AG04450 (cell line): ENCODE results near the gene ANKRD39. TPM values are rescaled to one million over a fixed set of nuclear protein-coding genes. Genes with fewer than 3 reads are reported as not detected.

Experiments used
- CTCF ChIA-PET: fragments of 300-600, 350-600 bp; formaldehyde crosslinking; extraction: SDS; loops from one replicate; lab custom pipeline; 2022; ENCODE audit warnings: antibody characterized with exemption, inconsistent platforms; lab: Charles Lee
- POLR2A ChIA-PET: fragments of 350-600 bp; formaldehyde crosslinking; extraction: SDS; loops from one replicate; lab custom pipeline; 2021; ENCODE audit warnings: antibody characterized with exemption, inconsistent platforms; lab: Yijun Ruan, JAX
- DNase-seq: peaks from one replicate; pipeline ENCODE4 v3.0.0-alpha.2; 2011; ENCODE audit warnings: low read depth, low spot score
- H3K27ac ChIP-seq: one replicate; pipeline ENCODE4 v1.5.1; 2012; ENCODE audit warnings: low read depth, low read length, control low read depth
- H3K27me3 ChIP-seq: one replicate; pipeline ENCODE4 v1.6.0; 2012; ENCODE audit warnings: low read length; ENCODE audit not compliant: control insufficient read depth, insufficient read depth
- H3K4me3 ChIP-seq: 2 replicates; pipeline ENCODE4 v1.5.1; 2011; ENCODE audit warnings: mild to moderate bottlenecking, low read depth, low read length, control low read depth
- H3K9me3 ChIP-seq: 2 replicates; pipeline ENCODE4 v1.5.1; 2012; ENCODE audit warnings: low read length; ENCODE audit not compliant: control insufficient read depth, insufficient read depth
- polyA plus RNA-seq: library from polyadenylated mRNA; depleted of rRNA; stranded (reverse); fragments of >200 nt; gene quantifications from 2 replicates; pipeline ENCODE4 v1.2.3, GENCODE V29; 2011
- TF ChIP-seq, protein P1 (sequence below): IDR thresholded peaks from 2 replicates; pipeline ENCODE4 v1.5.1; 2011; ENCODE audit warnings: low read depth, low read length, control low read depth, inconsistent platforms

The ANKRD39 gene
- polyA plus RNA-seq, 1 experiment = 3.8 TPM

DNA sequence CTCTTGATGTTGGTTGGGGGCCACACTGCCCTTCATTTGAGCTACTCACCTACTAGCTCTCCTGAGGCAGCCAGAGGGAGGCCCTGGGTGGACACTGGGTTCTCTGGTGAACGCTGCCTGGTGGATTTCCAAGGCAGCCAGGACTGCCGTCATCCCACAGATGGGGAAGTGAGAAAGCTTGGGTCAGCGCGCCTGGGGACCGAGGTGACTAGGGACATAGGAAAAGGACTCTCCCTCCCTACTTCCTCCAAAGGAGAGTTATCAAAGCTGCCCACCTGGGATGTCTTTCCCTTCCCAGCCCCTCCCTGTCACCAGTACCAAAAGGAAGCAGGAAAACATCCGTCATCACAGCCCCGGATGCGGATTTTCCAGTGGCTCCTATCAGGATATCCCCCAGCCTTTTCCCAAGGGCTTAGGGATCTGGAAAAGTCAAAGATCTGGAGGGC lies 15.9 kb upstream of the ANKRD39 start:
- POLR2A ChIA-PET = no interaction called here
- CTCF ChIA-PET = interaction anchor here (1.2 kb wide), 1 partner anchor 16 kb away, joined by 3 read pairs; the partner anchor contains the start of gene ANKRD39
- DNase-seq = no peak
- H3K27ac ChIP-seq = no peak overlapping the region
- H3K4me3 ChIP-seq = no peak overlapping the region
- TF ChIP-seq, protein P1, sequence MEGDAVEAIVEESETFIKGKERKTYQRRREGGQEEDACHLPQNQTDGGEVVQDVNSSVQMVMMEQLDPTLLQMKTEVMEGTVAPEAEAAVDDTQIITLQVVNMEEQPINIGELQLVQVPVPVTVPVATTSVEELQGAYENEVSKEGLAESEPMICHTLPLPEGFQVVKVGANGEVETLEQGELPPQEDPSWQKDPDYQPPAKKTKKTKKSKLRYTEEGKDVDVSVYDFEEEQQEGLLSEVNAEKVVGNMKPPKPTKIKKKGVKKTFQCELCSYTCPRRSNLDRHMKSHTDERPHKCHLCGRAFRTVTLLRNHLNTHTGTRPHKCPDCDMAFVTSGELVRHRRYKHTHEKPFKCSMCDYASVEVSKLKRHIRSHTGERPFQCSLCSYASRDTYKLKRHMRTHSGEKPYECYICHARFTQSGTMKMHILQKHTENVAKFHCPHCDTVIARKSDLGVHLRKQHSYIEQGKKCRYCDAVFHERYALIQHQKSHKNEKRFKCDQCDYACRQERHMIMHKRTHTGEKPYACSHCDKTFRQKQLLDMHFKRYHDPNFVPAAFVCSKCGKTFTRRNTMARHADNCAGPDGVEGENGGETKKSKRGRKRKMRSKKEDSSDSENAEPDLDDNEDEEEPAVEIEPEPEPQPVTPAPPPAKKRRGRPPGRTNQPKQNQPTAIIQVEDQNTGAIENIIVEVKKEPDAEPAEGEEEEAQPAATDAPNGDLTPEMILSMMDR = no peak
- H3K27me3 ChIP-seq = peaks cover 3% of the 10 kb centered on the region
- no peaks in the 10 kb centered on the region for H3K9me3 ChIP-seq

DNA sequence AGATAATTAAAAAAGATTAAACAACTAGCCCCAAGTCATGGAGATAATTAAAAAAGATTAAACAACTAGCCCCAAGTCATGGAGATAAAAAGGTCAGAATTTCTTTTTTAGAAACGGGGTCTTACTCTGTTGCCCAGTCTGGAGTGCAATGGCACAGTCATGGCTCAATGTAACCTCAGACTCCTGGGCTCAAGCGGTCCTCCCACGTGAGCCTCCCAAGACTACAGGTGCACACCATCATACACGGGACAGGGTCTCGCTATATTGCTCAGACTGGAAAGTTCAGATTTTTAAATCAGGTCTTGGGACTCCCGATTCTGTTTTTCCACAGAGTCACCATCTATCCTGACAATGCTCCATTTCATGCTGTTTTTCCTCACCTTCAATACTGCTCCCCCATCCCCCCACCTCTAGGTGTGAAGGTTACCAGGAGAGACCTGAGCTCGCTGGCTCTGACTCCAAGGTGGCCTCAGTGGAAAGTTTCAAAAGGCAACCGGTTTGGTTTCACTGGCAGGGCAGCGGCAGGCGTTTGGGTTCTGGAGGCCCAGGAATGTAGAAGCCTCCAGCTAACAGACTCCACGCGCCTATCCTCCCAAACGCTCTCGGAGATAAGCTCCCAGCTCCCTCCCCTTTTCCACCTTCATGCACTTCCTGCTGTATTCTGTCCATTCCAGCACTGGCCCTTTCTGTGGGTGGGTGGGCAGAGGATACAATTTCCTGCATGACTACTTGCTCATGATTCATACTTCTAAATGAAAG lies 15.0 kb upstream of the ANKRD39 start:
- CTCF ChIA-PET = interaction anchor here (1.2 kb wide), 1 partner anchor 15 kb away, joined by 3 read pairs; the partner anchor contains the start of gene ANKRD39
- TF ChIP-seq, protein P1 = no peak

DNA sequence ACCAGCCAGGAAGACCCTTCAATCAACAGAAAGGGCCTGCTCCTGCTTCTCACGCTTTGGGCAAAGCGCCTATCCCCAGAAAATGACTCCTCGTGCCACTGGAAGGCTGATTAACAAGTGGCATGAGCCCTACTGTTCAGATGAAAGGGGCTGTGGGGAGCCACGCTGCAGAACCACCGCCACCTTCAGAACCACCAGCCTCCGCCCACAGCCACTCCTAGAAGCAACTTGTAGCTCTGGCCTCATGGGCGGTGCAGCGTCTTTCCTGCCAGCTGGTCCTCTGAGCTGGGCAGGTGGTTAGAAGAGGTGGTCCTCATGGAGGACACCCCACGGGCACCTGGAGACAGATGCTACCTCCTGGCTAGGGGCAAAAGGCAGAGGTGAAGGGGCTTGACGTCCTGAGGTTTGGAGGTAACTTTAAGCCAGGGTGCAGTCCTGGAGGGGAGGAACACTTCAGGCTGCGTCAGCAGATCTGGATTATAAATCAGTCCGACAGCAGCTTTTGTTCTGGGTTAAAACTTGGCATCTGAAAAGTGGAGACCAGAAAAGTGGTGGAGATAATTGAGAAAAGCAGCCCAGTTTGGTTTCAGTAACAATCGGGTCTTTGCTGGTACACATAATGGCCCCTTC lies 12.9 kb upstream of the ANKRD39 start:
- H3K9me3 ChIP-seq = no peaks in the 10 kb centered on the region; the same call in 1 of the 2 replicates
- no peak overlapping the region for H3K27ac ChIP-seq
- DNase-seq = no peak
- H3K4me3 ChIP-seq = peak overlapping the region; percentile 85
- TF ChIP-seq, protein P1 = no peak
- ChIA-PET POLR2A (no interaction called here), CTCF (interaction anchor here (0.8 kb wide), 1 partner anchor 12 kb away, joined by 4 read pairs; no protein-coding TSS in a partner anchor)
- H3K27me3 ChIP-seq = no peaks in the 10 kb centered on the region

More for the DNA sequence above, 15.0 kb upstream of the ANKRD39 start:
- H3K9me3 ChIP-seq = no peaks in the 10 kb centered on the region; the same call in 1 of the 2 replicates
- no peak overlapping the region for H3K4me3 ChIP-seq
- no peaks in the 10 kb centered on the region for H3K27me3 ChIP-seq
- POLR2A ChIA-PET = interaction anchor here (0.6 kb wide), 1 partner anchor 21 kb away, joined by 3 read pairs; no protein-coding TSS in a partner anchor
- DNase-seq = no peak
- no peak overlapping the region for H3K27ac ChIP-seq

DNA sequence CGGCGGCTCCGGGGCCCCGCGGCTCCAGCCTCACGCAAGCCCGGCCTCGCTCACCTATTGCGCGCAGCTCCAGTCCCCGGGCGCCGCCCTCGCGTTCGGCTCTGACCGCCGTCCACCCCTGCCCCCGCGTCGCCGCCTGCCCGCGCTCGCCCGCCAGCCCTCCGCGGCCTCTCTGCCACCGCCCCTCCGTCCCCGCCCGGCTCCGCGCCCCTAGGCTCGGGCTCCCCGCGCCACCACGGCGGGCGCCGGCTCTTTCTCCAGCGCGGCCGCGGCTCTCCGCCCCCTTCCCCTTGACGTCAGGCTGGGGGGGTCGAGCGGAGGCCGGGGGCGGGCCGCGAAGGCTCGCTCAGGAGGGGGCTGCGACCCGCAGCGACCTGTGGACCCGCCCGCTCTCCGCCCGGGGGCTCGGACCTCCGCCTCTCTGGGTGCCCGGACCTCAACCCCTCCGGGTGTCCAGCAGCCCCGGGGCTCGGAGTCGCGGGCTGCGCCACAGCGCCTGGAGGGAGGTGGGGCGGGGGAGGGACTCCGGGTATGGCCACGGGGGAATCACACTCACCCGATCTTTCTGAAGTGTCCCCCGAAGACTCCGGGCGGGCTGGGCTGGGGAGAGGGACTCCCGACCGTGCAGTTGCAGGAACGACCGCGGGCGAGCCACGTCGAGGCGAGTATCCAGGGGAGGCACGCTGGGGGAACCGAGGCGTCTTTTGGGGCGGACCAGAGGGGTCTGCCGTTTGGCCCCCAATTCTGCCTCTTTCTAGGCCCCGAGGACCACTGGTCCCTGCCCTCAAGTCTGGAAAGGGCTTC lies 12.2 kb upstream of the ANKRD39 start, which contains the start of gene SEMA4C:
TSS of gene SEMA4C (minus strand) at position 259 of the 804 bp plus-strand sequence. CDS start 2,194 bp downstream, outside the sequence.
- TF ChIP-seq, protein P1 = no peak
- no peaks in the 10 kb centered on the region for H3K27me3 ChIP-seq
- DNase-seq = no peak
- POLR2A ChIA-PET = interaction anchor here (2.9 kb wide), 1 partner anchor 12 kb away, joined by 42 read pairs; the partner anchor contains the start of gene ANKRD39
- CTCF ChIA-PET = interaction anchor here (0.8 to 3.4 kb wide), 5 partner anchors 12 to 77 kb away, joined by 3 to 60 read pairs (median 4); partner anchors contain the start of gene ANKRD39
- peak within 1 kb of the TSS; percentile 93 for H3K27ac ChIP-seq
- peak within 1 kb of the TSS; percentile 85 for H3K4me3 ChIP-seq
- no peaks in the 10 kb centered on the region; the same call in 1 of the 2 replicates for H3K9me3 ChIP-seq
